Stimulated activated CD8-positive, alpha-beta memory T cell treated with anti-CD3 and anti-CD28 coated beads, Interleukin-7, amount 100 ng/mL, for 48 hours (primary cell): Measurements from ENCODE around the gene LYST.
"Not testable (repeated sequence)": the region's sequence is repeated elsewhere in the genome, so short reads cannot be mapped to it uniquely, and the experiment has no call there.

Experiments used
- DNase-seq, 2 donors: peaks; one replicate each; pipeline ENCODE4 v3.0.0-alpha.2; 2020; ENCODE audit warnings: low read depth in 1 of 2; ENCODE audit errors: extremely low read depth in 1 of 2

Gene LYST

GRCh38 chr1:235823684-235824083 is 43.0 kb downstream of the LYST start:
- no peak for DNase-seq

GRCh38 chr1:235822685-235823084 is 44.0 kb downstream of the LYST start:
- no peak for DNase-seq

- DNase-seq = no peak
These were observed 45.2 kb downstream of the LYST start for GRCh38 chr1:235821361-235821981.

- no peak for DNase-seq
These were observed 46.6 kb downstream of the LYST start for GRCh38 chr1:235820061-235820460.

- no peak for DNase-seq
These were observed 48.0 kb downstream of the LYST start for GRCh38 chr1:235818632-235819136.

GRCh38 chr1:235817101-235817728 is 49.5 kb downstream of the LYST start:
- DNase-seq = no peak

GRCh38 chr1:235809688-235810397 is 56.9 kb downstream of the LYST start:
- DNase-seq = no peak

- DNase-seq = no peak
These were observed 58.5 kb downstream of the LYST start for GRCh38 chr1:235808223-235808622.

GRCh38 chr1:235806123-235806522 is 60.6 kb downstream of the LYST start:
- DNase-seq = no peak

GRCh38 chr1:235802573-235803346 is 63.9 kb downstream of the LYST start:
- no peak for DNase-seq

GRCh38 chr1:235799264-235799663 is 67.4 kb downstream of the LYST start:
- no peak for DNase-seq

GRCh38 chr1:235791532-235792060 is 75.1 kb downstream of the LYST start:
- no peak for DNase-seq

GRCh38 chr1:235790123-235790522 is 76.6 kb downstream of the LYST start:
- no peak for DNase-seq

GRCh38 chr1:235786227-235786898 is 80.3 kb downstream of the LYST start:
- DNase-seq = not testable (repeated sequence)

- DNase-seq = no peak
These were observed 81.8 kb downstream of the LYST start for GRCh38 chr1:235784950-235785349.

- DNase-seq = no peak
These were observed 83.4 kb downstream of the LYST start for GRCh38 chr1:235783148-235783776.

GRCh38 chr1:235782601-235783000 is 84.1 kb downstream of the LYST start:
- no peak for DNase-seq

- no peak for DNase-seq
These were observed 84.9 kb downstream of the LYST start for GRCh38 chr1:235781807-235782206.

GRCh38 chr1:235779770-235780169 is 86.9 kb downstream of the LYST start:
- DNase-seq = no peak

- DNase-seq = no peak
These were observed 90.3 kb downstream of the LYST start for GRCh38 chr1:235776396-235776795.
